ENCODE data around the gene MYH6. TPM values are rescaled to one million over a fixed set of nuclear protein-coding genes. Genes with fewer than 3 reads are reported as not detected.

MYH6 gene
- polyA plus RNA-seq, 3 donors: not detected

DNA sequence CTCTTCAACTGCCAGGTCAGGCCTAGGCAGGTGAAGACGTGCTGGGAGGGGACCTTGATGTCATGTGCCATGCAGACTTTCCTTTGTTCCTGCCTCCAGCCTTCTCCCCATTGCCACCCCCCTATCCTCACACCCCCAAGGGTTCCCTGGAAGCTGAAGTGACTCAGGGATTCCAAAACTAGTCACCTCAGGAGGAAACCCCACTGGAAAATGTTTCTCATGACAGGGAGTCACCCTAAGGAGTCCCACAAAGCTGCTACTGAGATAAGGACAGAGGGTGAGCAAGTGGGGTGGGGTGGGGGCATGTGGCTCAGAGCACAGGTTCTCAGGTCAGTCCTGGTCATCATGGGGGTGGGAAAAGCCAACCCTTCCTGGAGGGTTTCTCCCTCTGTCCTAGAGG, 37.9 kb downstream of the MYH6 start:
- intact Hi-C loops (cut with micrococcal nuclease): no loop called here
- no peak overlapping the region for H3K4me3 ChIP-seq (replicated peaks in 1 of 3; ENCODE audit: low read depth in 2 of 3, low read length in 3 of 3)
- DNase-seq: no peak
- H3K4me1 Mint-ChIP-seq: no peaks in the 10 kb centered on the region
- no peaks in the 10 kb centered on the region for H4K20me1 ChIP-seq (ENCODE audit: insufficient read depth, low read length)
- no peak overlapping the region for H3K4me3 Mint-ChIP-seq
- peaks cover 0 to 4% (median 0%) of the 10 kb centered on the region in 7 donors for H3K9me3 Mint-ChIP-seq
- no peak overlapping the region for H3K9ac ChIP-seq (ENCODE audit: insufficient read depth, low read length, poor library complexity, severe bottlenecking)
- TF ChIP-seq, protein P1, sequence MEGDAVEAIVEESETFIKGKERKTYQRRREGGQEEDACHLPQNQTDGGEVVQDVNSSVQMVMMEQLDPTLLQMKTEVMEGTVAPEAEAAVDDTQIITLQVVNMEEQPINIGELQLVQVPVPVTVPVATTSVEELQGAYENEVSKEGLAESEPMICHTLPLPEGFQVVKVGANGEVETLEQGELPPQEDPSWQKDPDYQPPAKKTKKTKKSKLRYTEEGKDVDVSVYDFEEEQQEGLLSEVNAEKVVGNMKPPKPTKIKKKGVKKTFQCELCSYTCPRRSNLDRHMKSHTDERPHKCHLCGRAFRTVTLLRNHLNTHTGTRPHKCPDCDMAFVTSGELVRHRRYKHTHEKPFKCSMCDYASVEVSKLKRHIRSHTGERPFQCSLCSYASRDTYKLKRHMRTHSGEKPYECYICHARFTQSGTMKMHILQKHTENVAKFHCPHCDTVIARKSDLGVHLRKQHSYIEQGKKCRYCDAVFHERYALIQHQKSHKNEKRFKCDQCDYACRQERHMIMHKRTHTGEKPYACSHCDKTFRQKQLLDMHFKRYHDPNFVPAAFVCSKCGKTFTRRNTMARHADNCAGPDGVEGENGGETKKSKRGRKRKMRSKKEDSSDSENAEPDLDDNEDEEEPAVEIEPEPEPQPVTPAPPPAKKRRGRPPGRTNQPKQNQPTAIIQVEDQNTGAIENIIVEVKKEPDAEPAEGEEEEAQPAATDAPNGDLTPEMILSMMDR (IDR thresholded peaks at IDR 0.05): no peak
- H2AFZ ChIP-seq (ENCODE audit: insufficient read depth, low read depth, low read length, poor library complexity, severe bottlenecking): no peak overlapping the region
- WGBS (ENCODE audit: insufficient coverage): no CpG with 5 or more reads among the region's 1 CpG
- H3K27ac Mint-ChIP-seq: no peak overlapping the region
- peaks cover 15 to 25% of the 10 kb centered on the region in 2 donors for H3K27me3 ChIP-seq (ENCODE audit: control insufficient read depth in 2 of 2, insufficient read depth in 2 of 2, low read length in 2 of 2)
- no peaks in the 10 kb centered on the region for H3K9me3 ChIP-seq (replicated peaks in 1 of 2; ENCODE audit: control insufficient read depth in 1 of 2, insufficient read depth in 1 of 2, low read length in 2 of 2)
- H3K4me2 ChIP-seq (replicated peaks; ENCODE audit: extremely low read depth, low read length, poor library complexity, severe bottlenecking): no peak overlapping the region
- H3K36me3 ChIP-seq (replicated peaks in 1 of 2; ENCODE audit: control insufficient read depth in 1 of 2, insufficient read depth in 2 of 2, low read length in 2 of 2): no peaks in the 10 kb centered on the region
- no peak overlapping the region for H3K27ac ChIP-seq (ENCODE audit: low read depth in 1 of 2, low read length in 2 of 2)
- H3K36me3 Mint-ChIP-seq: no peaks in the 10 kb centered on the region
- H3K79me2 ChIP-seq (ENCODE audit: insufficient read depth, low read length): no peaks in the 10 kb centered on the region
- peaks cover 26 to 35% (median 30%) of the 10 kb centered on the region in 3 donors for H3K27me3 Mint-ChIP-seq (ENCODE audit: low read depth in 3 of 3)
- H3K4me1 ChIP-seq (ENCODE audit: control insufficient read depth in 1 of 2, insufficient read depth in 2 of 2, low read length in 2 of 2): no peaks in the 10 kb centered on the region

DNA sequence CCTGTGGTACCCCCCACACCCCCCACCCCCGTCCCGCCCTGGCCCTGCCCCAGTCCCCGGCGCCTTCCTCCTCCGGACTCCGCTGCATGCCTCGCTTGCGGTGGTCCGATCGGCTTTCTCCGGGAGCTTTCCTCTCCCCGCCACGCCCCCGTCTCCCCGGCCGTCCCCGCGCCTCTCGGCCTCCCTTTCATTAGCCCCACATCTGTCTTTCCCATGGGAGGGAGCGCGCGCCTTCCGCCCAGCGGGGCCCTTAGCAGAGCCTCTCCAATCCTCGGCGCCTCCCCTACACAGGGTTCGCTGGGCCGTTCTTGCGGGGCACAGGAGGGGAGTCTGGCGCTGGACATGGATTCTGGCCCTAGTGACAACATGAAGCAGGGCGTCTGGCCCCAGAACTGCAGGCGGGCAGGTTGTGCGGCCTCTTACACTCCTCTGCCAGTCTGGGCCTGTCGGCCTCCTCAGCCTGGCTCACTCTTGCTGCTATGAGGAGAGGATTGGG, 41.6 kb downstream of the MYH6 start:
- H3K27me3 ChIP-seq (ENCODE audit: control insufficient read depth in 2 of 2, insufficient read depth in 2 of 2, low read length in 2 of 2): peaks cover 25 to 54% of the 10 kb centered on the region in 2 donors
- H2AFZ ChIP-seq (ENCODE audit: insufficient read depth, low read depth, low read length, poor library complexity, severe bottlenecking): no peak overlapping the region
- H3K4me3 ChIP-seq (replicated peaks in 1 of 3; ENCODE audit: low read depth in 2 of 3, low read length in 3 of 3): no peak overlapping the region
- no peaks in the 10 kb centered on the region for H4K20me1 ChIP-seq (ENCODE audit: insufficient read depth, low read length)
- Mint-ChIP-seq H3K27me3 (ENCODE audit: low read depth in 3 of 3) (peaks cover 44 to 60% (median 54%) of the 10 kb centered on the region in 3 donors), H3K27ac (no peak overlapping the region), H3K9me3 (peaks cover 0 to 10% (median 0%) of the 10 kb centered on the region in 7 donors), H3K4me3 (peak overlapping the region in 1 of 2 donors; percentile 64), H3K36me3 (peaks cover 0 to 2% of the 10 kb centered on the region in 2 donors), H3K4me1 (peaks cover 2% of the 10 kb centered on the region)
- H3K79me2 ChIP-seq (ENCODE audit: insufficient read depth, low read length): no peaks in the 10 kb centered on the region
- intact Hi-C loops (cut with micrococcal nuclease): no loop called here
- no peaks in the 10 kb centered on the region for H3K9me3 ChIP-seq (replicated peaks in 1 of 2; ENCODE audit: control insufficient read depth in 1 of 2, insufficient read depth in 1 of 2, low read length in 2 of 2)
- no peak for DNase-seq
- H3K9ac ChIP-seq (ENCODE audit: insufficient read depth, low read length, poor library complexity, severe bottlenecking): no peak overlapping the region
- H3K4me1 ChIP-seq (ENCODE audit: control insufficient read depth in 1 of 2, insufficient read depth in 2 of 2, low read length in 2 of 2): no peaks in the 10 kb centered on the region
- TF ChIP-seq, protein P1 (IDR thresholded peaks at IDR 0.05): no peak
- 80% methylated on average over 29 of the region's 34 CpGs for WGBS (ENCODE audit: insufficient coverage)
- H3K4me2 ChIP-seq (replicated peaks; ENCODE audit: extremely low read depth, low read length, poor library complexity, severe bottlenecking): no peak overlapping the region
- no peak overlapping the region for H3K27ac ChIP-seq (ENCODE audit: low read depth in 1 of 2, low read length in 2 of 2)
- H3K36me3 ChIP-seq (replicated peaks in 1 of 2; ENCODE audit: control insufficient read depth in 1 of 2, insufficient read depth in 2 of 2, low read length in 2 of 2): no peaks in the 10 kb centered on the region
